GM12865 (cell line): ENCODE data around the gene VPS13D.

Source experiments
- DNase-seq: peaks from one replicate; pipeline ENCODE4 v3.0.0; 2010; ENCODE audit warnings: low read depth
- H3K4me3 ChIP-seq: 2 replicates; pipeline ENCODE4 v1.5.1; 2011; ENCODE audit warnings: mild to moderate bottlenecking, low read depth, low read length, control low read depth
- TF ChIP-seq, protein P1 (sequence below): IDR thresholded peaks from 2 replicates; pipeline ENCODE4 v1.5.1; 2011; ENCODE audit warnings: low read length, control low read depth, low read depth, inconsistent platforms; ENCODE audit not compliant: insufficient read depth; ENCODE audit errors: missing control alignments

Gene VPS13D

DNA sequence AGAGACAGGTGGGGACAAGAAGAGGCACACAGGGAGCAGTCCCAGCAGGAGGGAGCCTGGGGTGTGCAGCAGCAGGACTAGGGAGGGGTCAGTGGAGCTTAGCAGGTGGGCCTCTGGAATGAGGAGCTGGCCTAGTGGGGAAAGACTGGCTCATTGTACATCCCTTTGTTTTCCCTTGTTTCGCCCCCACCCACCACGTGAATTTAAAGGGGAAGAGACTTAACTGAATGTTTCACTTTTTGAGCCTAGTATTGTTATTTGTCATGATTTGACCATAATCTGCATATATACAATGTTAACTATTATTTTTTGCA lies 206.5 kb downstream of the VPS13D start:
- DNase-seq = no peak
- H3K4me3 ChIP-seq = no peak overlapping the region
- TF ChIP-seq, protein P1, sequence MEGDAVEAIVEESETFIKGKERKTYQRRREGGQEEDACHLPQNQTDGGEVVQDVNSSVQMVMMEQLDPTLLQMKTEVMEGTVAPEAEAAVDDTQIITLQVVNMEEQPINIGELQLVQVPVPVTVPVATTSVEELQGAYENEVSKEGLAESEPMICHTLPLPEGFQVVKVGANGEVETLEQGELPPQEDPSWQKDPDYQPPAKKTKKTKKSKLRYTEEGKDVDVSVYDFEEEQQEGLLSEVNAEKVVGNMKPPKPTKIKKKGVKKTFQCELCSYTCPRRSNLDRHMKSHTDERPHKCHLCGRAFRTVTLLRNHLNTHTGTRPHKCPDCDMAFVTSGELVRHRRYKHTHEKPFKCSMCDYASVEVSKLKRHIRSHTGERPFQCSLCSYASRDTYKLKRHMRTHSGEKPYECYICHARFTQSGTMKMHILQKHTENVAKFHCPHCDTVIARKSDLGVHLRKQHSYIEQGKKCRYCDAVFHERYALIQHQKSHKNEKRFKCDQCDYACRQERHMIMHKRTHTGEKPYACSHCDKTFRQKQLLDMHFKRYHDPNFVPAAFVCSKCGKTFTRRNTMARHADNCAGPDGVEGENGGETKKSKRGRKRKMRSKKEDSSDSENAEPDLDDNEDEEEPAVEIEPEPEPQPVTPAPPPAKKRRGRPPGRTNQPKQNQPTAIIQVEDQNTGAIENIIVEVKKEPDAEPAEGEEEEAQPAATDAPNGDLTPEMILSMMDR = no peak

GRCh38 chr1:12436817-12437599 lies 207.2 kb downstream of the VPS13D start:
- no peak overlapping the region for H3K4me3 ChIP-seq
- DNase-seq = no peak
- TF ChIP-seq, protein P1 = no peak

DNA sequence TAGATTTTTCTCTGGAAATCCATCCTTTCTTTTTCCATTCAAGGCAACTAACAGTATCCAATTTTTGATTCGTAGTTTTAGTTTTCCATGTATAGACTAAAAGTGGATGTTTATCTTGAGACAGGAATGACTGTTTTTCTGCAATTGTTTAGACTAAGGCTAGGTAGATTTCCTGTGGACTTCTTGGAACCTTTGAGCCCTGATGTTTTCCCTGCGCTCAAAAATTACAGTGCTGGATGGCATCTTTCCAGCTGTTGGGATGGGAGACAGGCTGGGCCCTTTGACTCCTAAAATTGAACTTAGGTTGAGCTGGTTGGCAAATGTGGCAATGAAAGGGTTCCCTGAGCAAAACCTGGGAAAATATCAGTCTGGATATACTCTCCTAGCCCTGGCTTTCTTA lies 207.8 kb downstream of the VPS13D start:
- TF ChIP-seq, protein P1 = no peak
- DNase-seq = no peak
- H3K4me3 ChIP-seq = no peak overlapping the region

DNA sequence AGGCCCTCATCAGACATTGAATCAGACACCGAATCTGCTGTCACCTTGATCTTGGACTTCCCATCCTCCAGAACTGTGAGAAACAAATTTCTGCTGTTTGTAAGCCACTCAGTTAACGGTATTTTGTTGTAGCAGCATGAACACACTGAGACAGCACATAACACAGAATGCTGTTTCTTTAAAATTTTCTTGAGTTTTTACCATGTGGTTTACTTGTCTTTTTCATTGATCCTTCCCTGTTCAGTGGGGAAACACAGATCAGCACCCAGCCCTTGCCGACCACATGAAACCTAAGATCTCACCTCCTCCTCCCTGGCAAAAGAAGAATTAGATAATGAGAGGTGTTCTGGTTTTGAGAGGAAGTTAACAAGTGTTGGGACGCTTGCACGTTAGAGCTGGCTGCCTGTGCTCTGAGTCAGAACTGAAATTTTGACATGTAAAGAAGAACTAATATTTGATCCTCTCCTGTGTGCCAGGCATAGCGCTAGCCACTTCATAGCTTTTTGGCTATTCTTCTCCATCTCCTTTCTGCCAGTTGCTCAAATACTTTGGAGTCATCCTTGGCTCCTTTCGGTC lies 208.6 kb downstream of the VPS13D start:
- no peak overlapping the region for H3K4me3 ChIP-seq
- TF ChIP-seq, protein P1 = no peak
- peak; percentile 80 for DNase-seq

DNA sequence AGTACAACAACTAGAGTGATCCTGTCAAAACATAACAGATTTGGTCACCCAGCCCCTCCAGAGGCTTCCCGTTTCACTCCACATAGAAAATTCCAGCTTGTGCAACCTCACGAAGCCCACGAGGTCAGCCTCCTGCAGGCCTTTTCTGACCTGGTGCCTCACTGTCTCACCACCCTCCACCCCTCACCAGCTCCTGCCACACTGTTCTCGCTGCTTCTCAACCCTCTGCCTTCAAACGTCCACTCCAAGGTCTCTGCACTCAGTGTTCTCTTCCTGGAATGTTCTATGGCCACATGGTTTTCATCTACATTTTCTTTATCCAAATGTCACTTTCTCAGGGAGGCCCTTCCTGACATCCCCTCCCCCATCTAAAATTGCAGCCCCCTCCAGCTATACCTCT lies 209.2 kb downstream of the VPS13D start:
- H3K4me3 ChIP-seq = no peak overlapping the region
- DNase-seq = no peak
- TF ChIP-seq, protein P1 = no peak

GRCh38 chr1:12441414-12442105 lies 211.7 kb downstream of the VPS13D start:
- TF ChIP-seq, protein P1 = no peak
- DNase-seq = no peak
- no peak overlapping the region for H3K4me3 ChIP-seq

- no peak overlapping the region for H3K4me3 ChIP-seq
- DNase-seq = peak; percentile 12
- TF ChIP-seq, protein P1 = no peak
These were observed 212.4 kb downstream of the VPS13D start for GRCh38 chr1:12442217-12442616.
